Vagina (tissue), 2 donors: ENCODE results near the gene SLC24A3.

Experiments
- CTCF ChIP-seq, 3 experiments: fragments of 450-650 bp in 2 of 3; fragments of 200-600 bp in 1 of 3; sonication (generic) in 1 of 3; IDR thresholded peaks; one replicate each; pipeline ENCODE4 v1.5.1; 2017 to 2019; ENCODE audit warnings: antibody characterized with exemption in 3 of 3, mild to moderate bottlenecking in 2 of 3, moderate library complexity in 2 of 3
- POLR2A ChIP-seq, 2 donors: fragments of 450-650 bp; IDR thresholded peaks; one replicate each; pipeline ENCODE4 v1.6.1; 2017; ENCODE audit warnings: antibody characterized with exemption in 2 of 2, mild to moderate bottlenecking in 2 of 2, moderate library complexity in 2 of 2
- POLR2AphosphoS5 ChIP-seq, 2 donors: sonication (generic); formaldehyde crosslinking; IDR thresholded peaks; one replicate each; pipeline ENCODE4 v1.9.0; 2017; ENCODE audit warnings: antibody characterized with exemption in 2 of 2, mild to moderate bottlenecking in 2 of 2, low read depth in 1 of 2; ENCODE audit not compliant: insufficient read depth in 1 of 2

- TF ChIP-seq CTCF (IDR thresholded peaks at IDR 0.05) (no peak), POLR2A (IDR thresholded peaks at IDR 0.05) (no peak), POLR2AphosphoS5 (IDR thresholded peaks at IDR 0.05; ENCODE audit: insufficient read depth in 1 of 2, low read depth in 1 of 2) (no peak)
These were observed 377.9 kb downstream of the SLC24A3 start for GRCh38 chr20:19590382-19590781.
